Measurements from ENCODE around the gene ATP2C1.
"Not testable (repeated sequence)": the region's sequence is repeated elsewhere in the genome, so short reads cannot be mapped to it uniquely, and the experiment has no call there.

Gene ATP2C1

DNA sequence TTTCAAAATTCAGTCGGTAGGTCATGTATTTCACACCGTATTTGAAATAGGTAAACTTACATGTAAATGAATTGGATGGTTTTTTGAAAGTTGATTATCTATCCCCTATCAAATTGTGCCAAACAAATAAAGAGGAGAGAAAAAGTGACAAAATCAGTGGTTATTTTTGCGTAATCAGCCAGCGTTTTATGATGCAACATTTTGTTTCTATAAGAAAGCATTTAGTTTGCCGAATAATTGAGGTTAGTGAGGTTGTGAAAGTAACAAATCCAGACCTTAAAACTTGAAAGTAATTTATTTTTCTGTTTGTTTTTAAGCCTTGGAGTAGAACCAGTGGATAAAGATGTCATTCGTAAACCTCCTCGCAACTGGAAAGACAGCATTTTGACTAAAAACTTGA, 103.4 kb downstream of the ATP2C1 start:
- DNase-seq = no peak

DNA sequence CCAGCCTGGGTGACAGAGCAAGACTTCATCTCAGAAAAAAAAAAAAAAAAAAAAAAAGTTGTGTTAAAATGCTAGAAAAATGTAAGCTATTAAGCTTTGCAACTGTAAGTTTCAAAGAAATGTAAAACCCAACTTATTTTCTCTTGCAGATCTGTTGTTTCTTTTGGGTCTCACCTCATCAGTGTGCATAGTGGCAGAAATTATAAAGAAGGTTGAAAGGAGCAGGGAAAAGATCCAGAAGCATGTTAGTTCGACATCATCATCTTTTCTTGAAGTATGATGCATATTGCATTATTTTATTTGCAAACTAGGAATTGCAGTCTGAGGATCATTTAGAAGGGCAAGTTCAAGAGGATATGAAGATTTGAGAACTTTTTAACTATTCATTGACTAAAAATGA, 107.2 kb downstream of the ATP2C1 start:
- DNase-seq = no peak

DNA sequence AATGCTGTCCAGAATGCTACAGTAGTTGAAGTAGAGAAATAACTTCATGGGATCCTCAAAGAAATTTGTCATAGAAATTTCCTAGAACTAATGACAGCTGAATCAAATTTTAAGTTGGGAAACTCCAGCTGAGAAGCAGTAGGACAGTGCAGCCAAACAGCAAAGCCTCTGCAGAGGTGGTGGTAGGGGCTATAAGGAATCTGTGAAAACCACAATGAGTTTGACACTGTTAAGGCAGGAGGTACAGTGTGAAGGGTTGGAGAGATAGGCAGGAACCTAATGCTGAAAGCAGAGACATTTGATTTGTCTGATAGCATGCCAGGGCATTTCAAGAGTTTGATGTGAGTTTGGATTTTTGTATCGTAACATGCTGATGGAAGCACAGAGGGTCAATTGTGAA, 110.7 kb downstream of the ATP2C1 start:
- no peak for DNase-seq

DNA sequence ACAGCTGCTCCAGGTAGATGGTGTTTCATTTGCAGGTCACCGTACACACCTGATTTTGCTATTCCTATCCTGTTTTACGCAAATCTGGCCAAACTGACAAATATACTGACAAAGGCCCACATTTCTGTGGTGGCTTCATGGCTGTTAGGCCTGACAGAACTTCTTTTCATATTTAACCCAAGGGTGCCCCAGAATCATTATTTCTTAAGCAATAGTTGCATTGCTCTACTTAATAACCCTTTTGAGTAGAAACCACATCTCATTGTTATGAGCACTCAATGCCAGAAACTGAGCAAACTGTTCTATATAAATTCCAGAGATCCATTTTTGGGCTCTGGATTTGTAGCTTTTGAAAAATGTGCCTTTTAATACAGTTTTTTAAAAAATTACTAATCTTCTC, 113.4 kb downstream of the ATP2C1 start:
- DNase-seq = no peak

DNA sequence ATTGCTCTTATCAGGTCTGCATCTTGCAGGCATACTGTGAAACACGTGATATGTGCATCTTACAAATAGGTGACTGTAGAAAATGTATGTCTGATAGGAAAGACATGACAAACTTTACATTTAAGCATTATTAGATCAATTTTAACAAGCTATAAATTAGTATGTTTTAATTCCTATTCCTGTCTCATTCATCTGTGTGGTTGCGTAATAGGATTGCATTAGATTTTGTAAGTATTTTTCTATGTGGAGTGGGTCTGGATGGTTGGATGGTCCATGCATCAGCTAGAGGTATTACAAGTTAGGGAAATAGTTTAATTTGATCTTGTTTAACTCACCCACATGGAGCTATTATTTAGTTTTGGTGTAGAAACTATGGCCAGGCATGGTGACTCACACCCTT, 113.9 kb downstream of the ATP2C1 start:
- no peak for DNase-seq

DNA sequence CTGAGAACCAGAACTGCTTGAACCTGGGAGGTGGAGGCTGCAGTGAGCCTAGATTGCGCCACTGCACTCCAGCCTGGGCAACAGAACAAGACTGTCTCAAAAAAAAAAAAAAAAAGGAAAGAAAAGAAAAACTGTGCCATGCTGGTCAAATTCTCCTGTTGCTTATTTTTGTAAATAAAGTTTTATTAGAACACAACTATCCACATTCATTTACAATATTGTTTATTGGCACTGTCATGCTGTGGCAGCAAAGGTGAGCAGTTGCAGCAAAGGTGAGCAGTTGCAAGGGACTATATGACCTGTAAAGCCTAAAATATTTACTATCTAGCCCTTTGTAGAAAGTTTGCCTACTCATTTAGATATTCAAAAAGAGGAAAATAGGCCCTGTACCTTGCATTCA, 114.4 kb downstream of the ATP2C1 start:
- no peak for DNase-seq

DNA sequence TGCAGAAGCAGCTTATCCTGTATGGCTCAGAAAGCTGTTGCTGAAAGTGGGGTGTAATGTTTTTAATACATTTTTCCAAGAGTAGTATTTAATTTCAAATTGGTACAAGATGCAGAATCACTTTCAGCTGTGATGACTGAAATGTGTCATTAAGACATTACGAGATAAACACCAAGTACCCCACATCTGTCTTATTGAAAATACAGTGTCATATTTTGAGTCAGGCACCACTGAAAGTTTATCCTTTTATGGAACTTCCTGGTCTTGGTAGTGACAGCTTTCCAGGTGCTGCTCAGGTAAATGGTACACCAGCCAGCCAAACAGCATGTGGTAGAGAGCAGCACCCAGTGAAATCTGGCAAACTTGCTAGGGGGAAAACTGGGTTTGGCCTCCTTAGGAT, 115.8 kb downstream of the ATP2C1 start:
- no peak for DNase-seq

DNA sequence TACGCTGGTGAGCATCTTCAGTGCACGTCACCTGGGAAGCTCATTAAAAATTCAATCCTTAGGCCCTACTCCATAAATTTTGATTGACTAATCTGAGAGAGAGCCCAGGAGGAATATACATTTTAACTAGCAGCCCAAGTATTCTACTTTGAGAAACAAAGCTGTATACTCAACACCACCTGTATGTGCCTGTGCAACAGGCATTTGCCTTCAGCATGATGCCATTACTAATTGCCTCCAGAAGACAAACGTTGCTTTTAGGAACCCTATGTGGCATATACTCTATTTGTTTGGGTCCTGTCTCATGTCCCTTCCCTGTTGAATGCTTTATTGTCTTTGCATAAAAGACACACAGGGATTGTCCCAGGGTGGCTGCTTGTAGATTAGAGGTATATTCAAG, 125.1 kb downstream of the ATP2C1 start:
- DNase-seq = no peak

DNA sequence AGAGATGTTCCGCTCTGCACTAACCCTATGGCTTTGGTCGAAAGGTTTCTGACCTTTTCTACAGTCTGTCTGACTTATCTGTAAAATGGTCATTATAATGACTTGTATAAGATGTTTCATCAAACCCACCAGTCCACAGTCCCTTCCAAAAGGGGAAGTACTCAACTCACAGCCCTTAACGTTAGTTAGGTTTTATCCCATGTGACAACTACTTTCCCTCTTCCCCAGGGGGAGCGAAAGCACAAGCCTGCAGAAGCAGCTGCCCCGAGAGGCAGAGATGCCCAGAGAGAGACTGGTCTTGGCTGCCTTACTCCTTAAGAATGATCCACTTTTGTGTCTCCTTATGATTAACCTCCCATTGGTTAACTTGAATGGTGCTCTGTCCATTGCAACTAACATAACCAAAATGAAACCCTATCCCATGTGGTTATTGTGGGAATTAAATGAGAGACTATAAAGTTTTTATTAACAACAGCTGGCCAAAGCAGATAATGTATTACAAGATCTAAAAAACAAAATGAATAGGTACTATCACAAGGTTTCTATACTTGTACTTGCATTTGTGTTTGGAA, 126.3 kb downstream of the ATP2C1 start:
- DNase-seq = no peak

DNA sequence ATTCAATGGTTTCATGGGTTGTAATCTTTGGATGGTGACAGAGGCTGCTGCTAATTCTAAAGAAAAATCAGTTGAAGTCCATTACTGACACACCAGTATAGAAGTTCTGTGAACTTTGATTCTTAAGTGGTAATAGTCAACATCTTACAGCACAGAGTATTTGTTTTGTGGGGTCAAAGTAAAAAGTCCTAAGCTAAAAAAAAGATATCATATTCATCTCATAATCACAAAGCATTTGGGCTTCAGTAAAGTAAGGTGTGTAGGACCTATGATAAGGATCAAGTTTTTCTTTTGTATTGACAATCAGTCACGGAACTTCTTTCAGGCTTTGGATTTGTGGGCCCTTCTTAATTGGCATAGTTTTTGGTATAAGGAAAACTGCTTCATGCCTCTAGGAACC, 131.7 kb downstream of the ATP2C1 start:
- DNase-seq = no peak

DNA sequence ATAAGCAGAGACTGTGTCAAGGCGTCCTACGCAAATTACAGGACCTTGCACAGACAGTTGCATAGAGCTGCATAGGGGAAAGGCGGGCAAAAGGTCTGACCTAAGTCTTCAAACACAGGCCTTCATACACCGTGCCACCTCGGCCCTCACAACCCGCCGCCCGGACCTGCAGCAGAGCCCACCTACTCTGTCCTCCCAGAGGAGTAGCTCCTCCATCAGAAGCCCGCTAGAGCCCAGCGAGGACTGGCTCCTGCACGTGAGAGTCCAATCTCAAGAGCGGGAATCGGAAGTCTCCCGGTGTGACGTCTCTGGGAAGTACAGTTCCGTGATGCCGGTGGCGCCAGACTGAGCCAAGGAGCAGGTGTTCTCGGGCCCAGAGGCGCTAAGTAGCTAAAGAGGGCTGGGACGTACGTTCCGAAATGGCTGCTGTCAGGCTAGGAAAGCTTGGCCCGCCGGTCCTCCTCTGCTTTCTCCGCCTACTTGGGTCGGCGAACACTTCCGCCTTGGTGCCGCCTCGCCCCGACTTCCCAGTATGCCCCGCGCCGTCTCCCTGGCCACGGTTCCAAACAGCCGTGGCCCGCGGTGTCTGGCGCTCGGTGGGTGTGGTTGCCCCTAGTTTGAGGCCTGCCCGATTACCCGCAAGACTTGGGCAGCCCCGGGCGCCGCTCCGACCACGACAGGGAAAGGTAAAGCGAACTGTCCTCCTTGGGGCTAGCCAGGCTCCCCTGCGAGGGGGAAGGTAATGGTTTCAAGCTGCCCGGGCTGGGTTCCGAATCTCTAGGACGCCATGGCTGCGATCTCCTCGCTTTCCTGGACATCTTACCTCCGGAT, 132.7 kb downstream of the ATP2C1 start, which contains the start of the genes ASTE1 and NEK11:
ASTE1 (minus strand) TSS at position 505 of the 831 bp plus-strand sequence. CDS start 1,519 bp downstream, outside the sequence.
NEK11 (plus strand) TSS at position 557 of the 831 bp plus-strand sequence. CDS start 2,832 bp downstream, outside the sequence.
- DNase-seq = peak; percentile 88 to 90

DNA sequence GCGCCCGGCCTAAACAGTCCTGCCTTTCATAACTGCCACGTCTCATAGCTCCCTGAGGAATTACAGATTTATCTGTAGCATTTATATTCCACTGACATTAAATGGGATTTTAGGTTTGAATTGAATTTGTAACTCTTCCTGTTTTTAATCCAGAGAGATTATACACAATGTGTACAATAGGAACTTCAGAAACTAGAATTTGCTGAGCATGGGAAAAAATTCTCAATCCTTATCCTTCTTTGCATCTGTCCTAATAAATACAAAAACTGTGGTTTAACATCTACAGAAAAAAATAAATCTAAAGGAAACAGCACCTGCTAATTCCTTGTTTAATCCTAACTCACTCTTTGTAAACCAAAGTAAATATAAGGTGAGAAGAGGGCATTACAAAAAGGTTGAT, 135.0 kb downstream of the ATP2C1 start:
- DNase-seq = no peak

DNA sequence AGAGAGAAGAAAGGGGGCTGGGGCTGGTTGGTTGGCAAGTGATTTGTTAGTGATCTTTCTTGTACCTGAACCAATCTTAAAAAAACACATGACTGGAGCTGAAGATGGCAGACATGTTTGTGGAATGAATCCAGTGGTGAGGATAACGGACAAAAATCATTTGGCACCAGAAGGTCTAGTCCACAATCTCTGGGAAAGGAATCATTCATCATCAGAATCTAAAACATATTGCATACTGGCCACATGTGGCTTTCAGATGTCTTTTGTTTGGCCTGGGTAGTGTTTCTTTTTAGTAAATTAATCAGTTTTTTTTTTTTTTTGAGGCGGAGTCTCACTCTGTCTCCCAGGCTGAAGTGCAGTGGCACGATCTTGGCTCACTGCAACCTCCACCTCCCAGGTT, 137.8 kb downstream of the ATP2C1 start:
- no peak for DNase-seq

DNA sequence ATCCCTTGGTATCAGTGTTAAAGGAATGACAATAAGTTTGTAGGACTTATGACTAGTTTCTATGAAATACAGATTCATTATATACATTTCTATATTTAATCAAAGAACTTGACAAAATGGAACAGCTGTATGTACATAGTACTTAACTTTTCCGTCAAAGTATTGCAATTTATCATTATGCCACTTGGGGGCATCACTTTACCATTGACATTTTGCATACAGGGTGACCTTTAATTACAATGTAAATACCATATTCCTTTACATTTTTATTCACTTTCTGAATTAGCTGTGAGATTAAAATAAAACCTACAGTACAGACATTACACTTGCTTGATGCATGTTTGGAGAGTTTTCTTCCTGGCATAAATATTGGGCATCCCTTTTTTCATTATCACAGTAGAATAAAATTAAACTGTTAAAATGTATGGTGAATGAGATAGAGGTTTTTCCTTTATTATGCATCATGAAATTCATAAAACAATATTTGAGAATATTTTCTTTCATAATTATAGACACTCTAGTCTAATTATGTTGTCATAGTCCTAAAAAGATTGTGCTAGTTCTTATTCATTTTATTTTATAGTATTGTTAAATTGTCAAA, 139.7 kb downstream of the ATP2C1 start:
- DNase-seq = peak; percentile 31 to 70

DNA sequence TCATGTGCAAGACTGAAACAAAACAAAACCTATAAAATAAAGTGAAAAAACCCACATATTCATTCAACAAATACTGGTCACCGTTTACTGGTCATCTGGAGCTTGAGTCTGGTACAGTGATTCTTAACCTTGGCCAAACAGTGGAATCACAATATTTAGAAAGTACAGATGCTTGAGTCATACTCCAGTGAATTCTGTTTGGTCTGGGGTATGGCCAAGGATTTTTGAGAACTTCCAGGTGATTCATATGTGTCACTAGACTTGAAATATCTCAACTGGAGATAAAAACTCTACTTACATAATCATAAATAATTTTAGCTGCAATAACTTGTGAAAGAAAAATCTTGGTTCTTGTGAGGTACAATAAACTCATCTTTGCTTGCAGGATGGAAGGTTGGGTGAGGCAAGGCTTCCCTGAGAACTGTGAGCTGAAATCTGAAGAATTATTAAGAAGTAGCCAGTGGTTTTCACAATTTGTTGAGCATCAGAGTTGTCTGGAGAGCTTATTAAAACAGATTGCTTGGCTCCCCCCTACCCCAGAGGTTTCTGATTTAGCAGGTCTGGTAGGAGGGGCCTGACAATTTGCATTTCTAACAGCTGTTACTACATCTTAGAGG, 142.4 kb downstream of the ATP2C1 start:
- DNase-seq = peak in 1 of 2 experiments; percentile 18

DNA sequence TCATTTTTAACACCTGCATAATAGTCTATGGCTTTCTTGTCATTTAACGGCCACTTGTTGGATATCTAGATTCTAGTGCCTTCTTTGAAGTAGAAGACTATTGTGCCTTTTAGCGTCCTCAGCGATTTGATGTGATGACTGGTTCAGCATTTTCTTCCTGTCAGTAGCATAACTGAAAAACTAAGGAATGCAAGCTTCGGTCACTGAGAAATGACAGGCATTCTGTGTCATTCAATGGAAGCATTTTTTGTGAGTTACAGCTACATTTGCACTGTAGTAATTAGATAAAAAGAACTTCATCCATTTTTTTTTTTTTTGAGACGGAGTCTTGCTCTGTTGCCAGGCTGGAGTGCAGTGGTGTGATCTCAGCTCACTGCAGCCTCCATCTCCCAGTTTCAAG, 143.1 kb downstream of the ATP2C1 start:
- no peak for DNase-seq

DNA sequence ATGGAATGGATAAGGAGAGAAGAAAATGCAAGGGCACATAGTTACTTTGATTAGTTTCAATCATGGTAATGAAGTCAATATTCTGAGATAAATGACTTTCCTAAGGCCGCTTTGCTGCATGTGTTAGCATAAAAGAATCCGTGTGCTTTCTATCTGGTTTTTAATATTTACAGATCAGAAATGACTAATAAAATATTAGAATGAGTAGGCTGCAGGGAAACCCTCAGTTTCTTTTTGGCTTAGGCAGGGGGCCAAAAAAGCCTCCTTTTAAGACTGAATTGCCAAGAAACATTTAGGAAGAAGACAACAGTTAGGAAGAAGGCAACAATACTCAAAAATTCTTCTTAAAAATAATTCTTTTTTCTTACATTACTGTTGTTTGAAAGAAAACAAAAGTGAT, 144.4 kb downstream of the ATP2C1 start:
- DNase-seq = no peak

DNA sequence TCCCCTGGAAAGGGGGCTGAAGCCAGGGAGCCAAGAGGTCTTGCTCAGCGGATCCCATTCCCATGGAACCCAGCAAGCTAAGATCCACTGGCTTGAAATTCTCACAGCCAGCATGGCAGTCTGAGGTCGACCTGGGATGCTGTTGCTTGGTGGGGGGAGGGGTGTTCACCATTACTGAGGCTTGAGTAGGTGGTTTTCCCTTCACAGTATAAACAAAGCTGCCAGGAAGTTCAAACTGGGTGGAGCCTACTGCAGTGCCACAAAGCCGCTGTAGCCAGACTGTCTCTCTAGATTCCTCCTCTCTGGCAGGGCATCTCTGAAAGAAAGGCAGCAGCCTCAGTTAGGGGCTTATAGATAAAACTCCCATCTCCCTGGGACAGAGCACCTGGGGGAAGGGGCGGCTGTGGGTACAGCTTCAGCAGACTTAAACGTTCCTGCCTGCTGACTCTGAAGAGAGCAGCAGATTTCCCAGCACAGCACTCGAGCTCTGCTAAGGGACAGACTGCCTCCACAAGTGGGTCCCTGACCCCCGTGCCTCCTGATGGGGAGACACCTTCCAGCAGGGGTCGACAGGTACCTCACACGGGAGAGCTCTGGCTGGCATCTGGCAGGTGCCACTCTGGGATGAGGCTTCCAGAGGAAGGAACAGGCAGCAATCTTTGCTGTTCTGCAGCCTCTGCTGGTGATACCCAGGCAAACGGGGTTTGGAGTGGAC, 148.5 kb downstream of the ATP2C1 start:
- DNase-seq = not testable (repeated sequence)

DNA sequence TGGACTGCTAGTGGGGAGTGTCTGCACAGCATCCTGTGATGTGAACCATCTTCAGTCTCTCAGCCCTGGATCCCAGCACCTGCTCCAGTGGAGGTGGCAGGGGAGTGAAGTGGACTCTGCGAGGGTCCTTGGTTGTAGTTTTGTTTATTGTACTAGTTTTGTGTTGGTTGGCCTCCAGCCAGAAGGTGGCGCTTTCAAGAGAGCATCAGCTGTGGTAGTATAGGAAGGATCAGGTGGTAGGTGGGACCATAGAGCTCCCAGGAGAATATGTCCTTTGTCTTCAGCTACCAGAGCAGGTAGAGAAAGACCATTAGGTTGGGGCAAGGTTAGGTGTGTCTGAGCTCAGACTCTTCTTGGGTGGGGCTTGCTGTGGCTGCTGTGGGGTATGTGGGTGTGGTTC, 153.7 kb downstream of the ATP2C1 start:
- DNase-seq = no peak

DNA sequence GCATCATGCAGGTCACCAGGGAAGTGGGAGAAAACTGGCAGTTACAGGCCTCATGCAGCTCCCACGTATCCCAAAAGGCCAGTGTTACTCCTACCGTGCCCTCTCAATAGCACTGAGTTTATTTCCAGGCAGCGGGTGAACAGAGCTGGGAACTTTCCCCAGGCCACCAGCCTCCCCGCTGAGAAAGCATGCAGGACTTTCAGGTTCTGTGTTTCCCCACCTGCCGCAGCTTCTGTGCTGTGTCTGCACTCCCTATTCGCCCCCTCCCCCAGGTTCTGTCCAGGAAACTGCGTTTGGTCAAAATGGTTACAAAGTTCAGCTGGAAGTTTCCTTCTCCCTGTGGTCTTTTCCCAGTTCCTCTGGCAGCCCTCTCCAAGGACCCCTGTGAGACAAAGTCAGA, 154.1 kb downstream of the ATP2C1 start:
- DNase-seq = no peak

DNA sequence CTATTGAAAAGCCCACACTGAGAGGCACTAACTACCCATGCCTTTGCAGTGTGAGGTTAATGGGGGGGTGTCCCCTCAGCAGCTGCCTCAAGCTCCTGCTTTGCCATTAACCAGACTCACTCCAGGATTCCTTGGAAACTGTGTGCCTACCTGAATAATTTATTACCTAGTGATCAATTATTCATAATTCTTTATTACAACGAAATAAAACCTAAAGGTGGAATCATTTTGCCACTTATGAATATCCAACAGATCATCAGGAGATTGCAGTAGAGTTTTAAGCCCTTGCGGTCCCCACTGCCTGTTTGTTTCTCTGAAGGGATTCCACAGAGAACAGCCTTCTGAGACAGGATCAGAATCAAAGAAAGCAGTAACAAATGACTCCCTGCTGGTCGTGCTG, 156.1 kb downstream of the ATP2C1 start:
- no peak for DNase-seq

DNA sequence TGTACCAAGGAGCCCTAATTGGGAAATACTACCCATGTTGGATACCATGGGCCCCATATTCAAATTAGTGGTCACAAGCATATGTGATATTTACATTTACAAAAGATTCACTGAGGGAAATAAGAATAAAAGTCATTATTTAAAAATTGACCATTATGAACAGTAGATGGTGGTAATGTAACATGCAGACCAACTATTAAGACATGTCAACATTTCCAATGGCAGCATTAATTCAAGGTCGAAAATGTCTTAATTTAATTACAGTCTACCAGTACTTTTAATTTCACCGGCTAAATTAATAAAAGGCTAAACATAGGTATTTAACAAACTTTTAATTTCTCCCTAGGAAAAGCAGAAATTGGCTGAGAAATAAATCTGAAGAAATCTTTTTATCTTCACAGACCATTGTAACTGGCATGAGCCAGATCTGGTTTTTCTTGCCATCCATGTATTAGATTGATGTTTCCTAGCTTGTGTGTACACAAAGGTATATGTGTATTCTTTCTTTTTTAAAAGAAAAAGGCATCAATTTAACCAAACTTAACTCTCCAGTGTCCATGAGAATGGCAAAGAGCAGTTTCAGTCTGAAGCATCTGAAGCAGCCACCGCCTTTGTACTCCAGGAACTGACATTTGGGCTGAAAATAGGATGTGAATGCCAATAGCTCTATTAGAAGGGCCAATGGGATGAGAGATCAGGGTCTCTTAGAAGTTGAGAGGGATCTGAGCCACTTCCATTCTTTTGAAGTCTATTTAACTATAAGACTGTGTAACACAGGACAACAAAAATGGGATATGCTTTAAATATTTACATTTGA, 159.4 kb downstream of the ATP2C1 start:
- peak in 1 of 2 experiments; percentile 35 for DNase-seq
